SU-DHL-6 (cell line): ENCODE data around the gene MRPL51.

ENCODE experiments used
- H2AFZ ChIP-seq: fragments of 200-600 bp; sonication (generic); 2 replicates; pipeline ENCODE4 v1.6.1; 2014; ENCODE audit warnings: low read depth, mild to moderate bottlenecking, moderate library complexity, mixed read lengths, antibody characterized with exemption, low read length; ENCODE audit not compliant: severe bottlenecking
- H3F3A ChIP-seq: fragments of 200-600 bp; shearing (Covaris generic); 2 replicates; pipeline ENCODE4 v1.6.0; 2016; ENCODE audit warnings: antibody characterized with exemption, mild to moderate bottlenecking; ENCODE audit not compliant: insufficient read depth
- H3K27ac ChIP-seq: fragments of 200-600 bp; sonication (generic); 2 replicates; pipeline ENCODE4 v1.5.1; 2016; ENCODE audit warnings: low read depth, mild to moderate bottlenecking, low read length, moderate library complexity, mixed read lengths
- H3K27me3 ChIP-seq: fragments of 200-600 bp; sonication (generic), shearing (Covaris generic); 2 replicates; pipeline ENCODE4 v1.6.0; 2014; ENCODE audit warnings: mild to moderate bottlenecking, low read length
- H3K36me3 ChIP-seq: fragments of 200-600 bp; sonication (generic); 2 replicates; pipeline ENCODE4 v1.6.1; 2014; ENCODE audit warnings: mild to moderate bottlenecking, low read length, mixed read lengths
- H3K4me2 ChIP-seq: fragments of 300-600, 200-600 bp; shearing (Covaris generic), sonication (generic); 2 replicates; pipeline ENCODE4 v1.6.0; 2014; ENCODE audit warnings: low read length, low read depth, mild to moderate bottlenecking; ENCODE audit not compliant: poor library complexity, severe bottlenecking
- H3K4me3 ChIP-seq: fragments of 200-600 bp; sonication (generic); 2 replicates; pipeline ENCODE4 v1.5.1; 2014; ENCODE audit warnings: antibody characterized with exemption, low read length, mild to moderate bottlenecking, mixed read lengths; ENCODE audit not compliant: insufficient read depth, poor library complexity, severe bottlenecking
- H3K79me2 ChIP-seq: fragments of 200-600 bp; sonication (generic); 2 replicates; pipeline ENCODE4 v1.6.1; 2014; ENCODE audit warnings: mild to moderate bottlenecking, low read length, moderate library complexity; ENCODE audit not compliant: insufficient read depth
- H3K9ac ChIP-seq: fragments of 200-600 bp; sonication (generic); 2 replicates; pipeline ENCODE4 v1.7.0; 2014; ENCODE audit warnings: mild to moderate bottlenecking, low read length
- H3K9me2 ChIP-seq: fragments of 200-600 bp; sonication (generic); replicated peaks from 2 replicates; pipeline ENCODE4 v1.6.1; 2014; ENCODE audit warnings: low read length; ENCODE audit not compliant: insufficient read depth
- H3K9me3 ChIP-seq: fragments of 200-600 bp; sonication (generic); 2 replicates; pipeline ENCODE4 v1.6.1; 2014; ENCODE audit warnings: low read length, mixed read lengths; ENCODE audit not compliant: insufficient read depth
- H4K20me1 ChIP-seq: fragments of 200-600 bp; sonication (generic); 2 replicates; pipeline ENCODE4 v1.6.1; 2014; ENCODE audit warnings: low read depth, mild to moderate bottlenecking, antibody characterized with exemption, low read length, moderate library complexity, mixed read lengths
- CTCF ChIP-seq: fragments of 200-600 bp; sonication (generic); IDR thresholded peaks from one replicate; pipeline ENCODE4 v1.5.1; 2017; ENCODE audit warnings: antibody characterized with exemption, mild to moderate bottlenecking, low read length, moderate library complexity; ENCODE audit not compliant: insufficient read depth, poor library complexity, severe bottlenecking
- EZH2phosphoT487 ChIP-seq: fragments of 200-600 bp; sonication (generic), shearing (Covaris generic); conservative IDR thresholded peaks from 2 replicates; pipeline ENCODE4 v1.6.1; 2018; ENCODE audit warnings: mild to moderate bottlenecking, antibody characterized with exemption, low read length, moderate library complexity, mixed read lengths

The MRPL51 gene

GRCh38 chr12:6532927-6533652 lies 40.0 kb upstream of the MRPL51 start:
- H4K20me1 ChIP-seq, result peaks cover 9% of the 10 kb centered on the region
- H3K79me2 ChIP-seq, result peaks cover 31% of the 10 kb centered on the region
- no peaks in the 10 kb centered on the region for H3K9me2 ChIP-seq
- H3K4me2 ChIP-seq, result peak overlapping the region; percentile 72
- H3K27me3 ChIP-seq, result no peaks in the 10 kb centered on the region
- TF ChIP-seq CTCF, result no peak
- no peak for TF ChIP-seq EZH2phosphoT487
- H3K27ac ChIP-seq, result peak overlapping the region; percentile 93
- peak overlapping the region; percentile 98 for H3K9ac ChIP-seq
- H3K9me3 ChIP-seq, result no peaks in the 10 kb centered on the region
- peaks cover 67% of the 10 kb centered on the region for H3F3A ChIP-seq
- peak overlapping the region; percentile 73 for H3K4me3 ChIP-seq
- peaks cover 31% of the 10 kb centered on the region for H3K36me3 ChIP-seq
- peak overlapping the region; percentile 22 for H2AFZ ChIP-seq

- TF ChIP-seq EZH2phosphoT487 (no peak), CTCF (no peak)
- Histone ChIP-seq H2AFZ (no peak overlapping the region), H3K9ac (peak overlapping the region; percentile 98), H3K27ac (peak overlapping the region; percentile 93), H3K4me2 (peak overlapping the region; percentile 72), H4K20me1 (peaks cover 9% of the 10 kb centered on the region), H3K27me3 (no peaks in the 10 kb centered on the region), H3K9me2 (no peaks in the 10 kb centered on the region), H3K4me3 (peak overlapping the region; percentile 73), H3K79me2 (peaks cover 31% of the 10 kb centered on the region), H3K36me3 (peaks cover 37% of the 10 kb centered on the region), H3F3A (peaks cover 59% of the 10 kb centered on the region), H3K9me3 (no peaks in the 10 kb centered on the region)
Measured at GRCh38 chr12:6532051-6532926, 39.2 kb upstream of the MRPL51 start.

GRCh38 chr12:6530576-6531260 lies 37.7 kb upstream of the MRPL51 start:
- no peak for TF ChIP-seq EZH2phosphoT487
- TF ChIP-seq CTCF, result no peak
- Histone ChIP-seq H3K27me3 (no peaks in the 10 kb centered on the region), H3K79me2 (peaks cover 21% of the 10 kb centered on the region), H4K20me1 (peaks cover 4% of the 10 kb centered on the region), H3K9ac (no peak overlapping the region), H3K4me3 (no peak overlapping the region), H3K9me2 (no peaks in the 10 kb centered on the region), H3K9me3 (no peaks in the 10 kb centered on the region), H3K27ac (no peak overlapping the region), H3K36me3 (peaks cover 36% of the 10 kb centered on the region), H3F3A (peaks cover 44% of the 10 kb centered on the region), H3K4me2 (no peak overlapping the region), H2AFZ (no peak overlapping the region)
